Ovary (tissue), 3 donors: ENCODE results near the gene KIF16B.

Experiments
- EP300 ChIP-seq: sonication (generic); formaldehyde crosslinking; IDR thresholded peaks from one replicate; pipeline ENCODE4 v1.6.1; 2017; ENCODE audit warnings: antibody characterized with exemption
- POLR2A ChIP-seq: fragments of 450-650 bp; IDR thresholded peaks from one replicate; pipeline ENCODE4 v1.6.1; 2017; ENCODE audit warnings: antibody characterized with exemption, mild to moderate bottlenecking, moderate library complexity
- TF ChIP-seq, protein P1 (sequence below), 3 donors: fragments of 450-650 bp in 2 of 3; fragments of 200-600 bp in 1 of 3; IDR thresholded peaks; one replicate each; pipeline versions ENCODE4 v1.5.1 to v1.8.0; 2016 to 2022; ENCODE audit warnings: antibody characterized with exemption in 3 of 3, mild to moderate bottlenecking in 1 of 3
- donor health status: DM: no; HTN: no; CAD: no.

DNA sequence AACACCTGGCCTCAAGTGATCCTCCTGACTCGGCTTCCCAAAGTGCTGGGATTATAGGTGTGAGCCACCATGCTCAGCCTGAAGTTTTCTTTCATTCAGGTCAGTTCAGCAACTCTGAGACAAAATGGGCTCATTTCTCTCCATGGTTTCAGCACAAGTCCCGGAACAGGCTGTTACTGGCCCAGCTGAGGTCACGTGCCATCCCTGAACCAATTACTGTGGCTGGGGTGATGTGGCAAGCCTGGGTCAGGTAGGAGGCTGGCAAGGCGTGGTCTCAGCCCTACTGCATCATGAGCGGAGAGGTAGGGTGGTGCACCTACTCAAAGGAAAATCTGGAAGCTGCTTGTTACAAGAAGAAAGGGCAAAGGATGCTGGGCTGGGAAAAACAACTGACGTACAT lies 326.4 kb downstream of the KIF16B start:
- TF ChIP-seq, protein P1, sequence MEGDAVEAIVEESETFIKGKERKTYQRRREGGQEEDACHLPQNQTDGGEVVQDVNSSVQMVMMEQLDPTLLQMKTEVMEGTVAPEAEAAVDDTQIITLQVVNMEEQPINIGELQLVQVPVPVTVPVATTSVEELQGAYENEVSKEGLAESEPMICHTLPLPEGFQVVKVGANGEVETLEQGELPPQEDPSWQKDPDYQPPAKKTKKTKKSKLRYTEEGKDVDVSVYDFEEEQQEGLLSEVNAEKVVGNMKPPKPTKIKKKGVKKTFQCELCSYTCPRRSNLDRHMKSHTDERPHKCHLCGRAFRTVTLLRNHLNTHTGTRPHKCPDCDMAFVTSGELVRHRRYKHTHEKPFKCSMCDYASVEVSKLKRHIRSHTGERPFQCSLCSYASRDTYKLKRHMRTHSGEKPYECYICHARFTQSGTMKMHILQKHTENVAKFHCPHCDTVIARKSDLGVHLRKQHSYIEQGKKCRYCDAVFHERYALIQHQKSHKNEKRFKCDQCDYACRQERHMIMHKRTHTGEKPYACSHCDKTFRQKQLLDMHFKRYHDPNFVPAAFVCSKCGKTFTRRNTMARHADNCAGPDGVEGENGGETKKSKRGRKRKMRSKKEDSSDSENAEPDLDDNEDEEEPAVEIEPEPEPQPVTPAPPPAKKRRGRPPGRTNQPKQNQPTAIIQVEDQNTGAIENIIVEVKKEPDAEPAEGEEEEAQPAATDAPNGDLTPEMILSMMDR (IDR thresholded peaks at IDR 0.05): no peak
- TF ChIP-seq POLR2A (no peak), EP300 (no peak)
